ENCODE measurements around the gene BNIP2.
A peak's percentile ranks its signal among the peaks of the same experiment; 100 is the strongest.

Gene BNIP2

GRCh38 chr15:59647085-59647484 lies 42.0 kb downstream of the BNIP2 start:
- TF ChIP-seq CTCF (IDR thresholded peaks at IDR 0.05), result no peak

- TF ChIP-seq CTCF (IDR thresholded peaks at IDR 0.05), result no peak
Measured at GRCh38 chr15:59646277-59646676, 42.8 kb downstream of the BNIP2 start.

GRCh38 chr15:59644756-59645155 lies 44.4 kb downstream of the BNIP2 start:
- TF ChIP-seq CTCF (IDR thresholded peaks at IDR 0.05), result no peak

- TF ChIP-seq CTCF (IDR thresholded peaks at IDR 0.05), result peak; percentile 33; the same call in 1 of the 2 replicates
Measured at GRCh38 chr15:59642351-59642750, 46.8 kb downstream of the BNIP2 start.

- TF ChIP-seq CTCF (IDR thresholded peaks at IDR 0.05), result peak; percentile 47
Measured at GRCh38 chr15:59637507-59637906, 51.6 kb downstream of the BNIP2 start.

GRCh38 chr15:59636184-59636583 lies 52.9 kb downstream of the BNIP2 start:
- TF ChIP-seq CTCF (IDR thresholded peaks at IDR 0.05), result no peak

GRCh38 chr15:59632714-59633113 lies 56.4 kb downstream of the BNIP2 start:
- no peak for TF ChIP-seq CTCF (IDR thresholded peaks at IDR 0.05)

- TF ChIP-seq CTCF (IDR thresholded peaks at IDR 0.05), result no peak
Measured at GRCh38 chr15:59622289-59622688, 66.8 kb downstream of the BNIP2 start.
